GM18499 (cell line): ENCODE results near the gene SEL1L.
A peak's percentile ranks its signal among the peaks of the same experiment; 100 is the strongest.
"Not testable (repeated sequence)": the region's sequence is repeated elsewhere in the genome, so short reads cannot be mapped to it uniquely, and the experiment has no call there.

Experiments
- ATAC-seq: cut with Tn5 transposase; IDR thresholded peaks from one replicate; pipeline ENCODE4 v1.9.1; 2021; ENCODE audit warnings: moderate number of reproducible peaks; ENCODE audit not compliant: insufficient read depth, unreplicated experiment

Gene SEL1L

DNA sequence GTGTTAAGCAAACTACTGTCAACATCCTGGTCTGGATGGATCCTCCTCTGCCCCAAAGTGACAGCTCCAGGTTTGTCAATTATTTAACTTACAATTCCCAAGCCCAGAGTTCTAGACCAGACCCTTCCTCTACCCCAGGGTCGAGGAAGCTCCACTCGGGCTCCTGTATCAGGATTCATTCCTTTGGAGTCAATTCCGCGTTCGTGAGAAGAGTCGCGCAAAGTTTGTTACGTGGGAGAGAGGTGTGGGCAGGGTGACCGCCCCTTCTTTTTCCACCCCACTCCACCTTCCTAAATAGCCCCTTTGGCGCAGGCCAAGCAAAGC is 479 bp downstream of the SEL1L start:
- no peak for ATAC-seq

DNA sequence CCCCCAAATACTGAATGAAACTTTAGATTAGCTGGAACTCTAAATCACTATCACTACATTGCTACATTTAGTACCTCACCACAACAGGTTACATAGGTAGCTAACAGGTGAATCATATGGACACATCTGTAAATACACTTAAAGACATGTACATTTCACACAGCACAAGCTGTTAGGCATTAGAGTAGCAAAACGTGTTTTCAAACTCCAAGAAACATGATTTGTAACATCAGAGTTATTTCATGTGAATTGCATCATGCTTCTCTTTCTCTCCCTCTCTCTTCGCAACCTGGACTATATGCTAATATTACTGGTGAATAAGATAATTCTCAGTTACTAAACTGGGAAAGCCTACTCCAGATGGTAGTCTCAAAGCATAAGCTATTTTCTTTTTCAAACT is 4.3 kb downstream of the SEL1L start:
- ATAC-seq = no peak

DNA sequence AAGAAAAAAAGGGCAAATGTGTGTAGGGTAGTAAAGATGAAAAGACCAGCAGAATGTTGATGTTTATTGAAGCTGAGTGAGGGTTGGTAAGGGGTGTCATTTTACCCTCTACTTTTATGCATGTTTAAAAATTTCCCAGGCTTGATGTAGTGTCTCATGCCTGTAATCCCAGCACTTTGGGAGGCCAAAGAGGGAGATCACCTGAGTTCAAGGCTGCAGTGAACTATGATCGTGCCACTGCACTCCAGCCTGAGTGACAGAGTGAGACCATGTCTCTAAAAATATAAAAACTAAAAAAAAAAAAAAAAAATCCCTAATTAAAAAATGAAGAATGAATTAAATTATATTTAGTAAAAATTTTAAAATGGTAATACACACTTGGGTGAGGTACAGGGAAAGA is 8.5 kb downstream of the SEL1L start:
- no peak for ATAC-seq

DNA sequence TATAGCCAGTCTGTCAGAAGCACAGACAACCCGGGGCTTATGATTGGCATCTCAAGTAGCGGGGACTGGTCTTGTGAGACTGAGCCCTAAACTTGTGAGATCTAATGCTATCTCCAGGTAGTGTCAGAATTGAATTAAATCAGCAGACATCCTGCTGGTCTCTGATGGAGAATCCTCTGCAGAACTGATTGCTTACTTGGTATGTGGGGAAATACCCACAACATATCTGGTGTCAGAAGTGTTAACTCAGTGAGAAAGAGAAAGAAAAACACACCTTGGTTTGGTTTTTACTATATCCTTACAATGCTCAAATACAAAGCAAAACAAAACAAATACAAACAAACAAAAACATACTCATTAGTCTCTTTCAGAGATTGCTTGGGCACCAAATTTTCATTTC is 10.0 kb downstream of the SEL1L start:
- ATAC-seq = peak; percentile 63

DNA sequence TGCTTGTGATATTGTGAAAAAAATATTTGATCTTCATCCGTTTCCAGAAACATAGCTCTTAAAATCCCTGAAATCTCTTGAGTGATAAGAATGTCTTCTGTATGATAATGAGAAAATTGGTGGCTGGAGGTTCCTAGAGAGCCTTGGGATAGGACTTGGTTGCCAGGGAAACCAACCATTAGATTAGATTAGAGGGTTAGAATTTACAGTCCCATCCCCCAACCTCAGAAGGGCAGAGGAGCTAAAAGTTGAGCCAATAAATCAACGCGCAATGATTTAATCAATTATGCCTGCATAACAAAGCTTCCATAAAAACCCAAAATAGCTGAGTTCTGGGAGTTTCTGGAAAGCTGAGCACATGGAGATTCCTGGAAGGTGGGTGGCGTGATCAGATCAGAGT is 10.6 kb downstream of the SEL1L start:
- ATAC-seq = no peak

DNA sequence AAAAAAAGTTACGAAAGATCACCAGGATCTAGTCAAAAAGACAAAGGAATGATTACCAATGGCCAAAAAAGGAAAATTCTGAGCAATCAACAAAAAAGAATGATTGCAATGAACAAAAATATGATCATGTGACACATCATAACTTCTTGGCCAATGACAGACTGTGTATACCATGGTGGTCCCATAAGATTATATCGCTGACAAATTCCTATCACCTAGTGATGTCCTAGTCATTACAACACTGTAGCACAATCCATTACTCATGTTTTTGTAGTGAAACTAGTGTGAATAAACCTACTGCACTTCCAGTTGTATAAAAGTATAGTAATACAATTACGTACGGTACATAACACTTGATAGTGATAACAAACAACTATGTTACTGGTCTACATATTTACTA is 12.3 kb downstream of the SEL1L start:
- no peak for ATAC-seq

DNA sequence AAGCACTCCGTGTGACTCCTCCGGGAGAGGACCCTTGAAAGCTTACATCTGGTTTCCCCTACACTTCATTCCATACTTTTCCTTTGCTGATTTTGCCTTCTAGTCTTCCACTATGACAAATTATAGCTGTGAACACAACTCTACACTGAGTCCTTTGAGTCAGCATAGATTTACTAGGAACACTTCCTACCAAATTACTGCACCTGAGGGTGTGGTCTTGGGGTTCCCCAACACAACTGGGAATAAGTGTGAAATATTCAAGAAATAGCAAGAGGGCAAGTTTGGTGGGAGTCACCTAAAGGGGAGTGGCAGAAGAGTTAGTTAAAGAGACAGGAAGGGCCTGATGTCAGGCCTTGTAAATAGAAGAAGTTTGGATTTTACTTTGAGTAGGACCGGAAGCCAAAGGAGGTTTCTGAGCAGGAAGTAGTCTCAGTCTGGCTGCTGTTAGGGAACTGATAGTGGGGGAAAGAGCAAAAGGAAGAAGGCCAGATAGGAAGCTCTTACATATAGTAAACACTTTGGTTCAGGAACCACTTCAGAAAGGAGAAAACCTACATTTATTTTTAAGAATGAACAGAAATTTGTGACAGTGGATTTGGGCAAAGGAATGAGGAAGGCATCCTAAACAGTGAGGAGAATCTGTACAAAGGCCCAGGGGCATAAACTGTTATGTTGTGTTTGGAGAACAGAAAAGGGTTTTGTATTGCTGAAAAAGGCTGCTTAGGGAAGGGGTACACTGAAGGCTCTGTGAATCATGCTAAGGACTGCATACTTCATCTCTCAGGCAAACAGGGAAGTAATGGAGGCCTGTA is 14.2 kb downstream of the SEL1L start:
- peak; percentile 73 for ATAC-seq

DNA sequence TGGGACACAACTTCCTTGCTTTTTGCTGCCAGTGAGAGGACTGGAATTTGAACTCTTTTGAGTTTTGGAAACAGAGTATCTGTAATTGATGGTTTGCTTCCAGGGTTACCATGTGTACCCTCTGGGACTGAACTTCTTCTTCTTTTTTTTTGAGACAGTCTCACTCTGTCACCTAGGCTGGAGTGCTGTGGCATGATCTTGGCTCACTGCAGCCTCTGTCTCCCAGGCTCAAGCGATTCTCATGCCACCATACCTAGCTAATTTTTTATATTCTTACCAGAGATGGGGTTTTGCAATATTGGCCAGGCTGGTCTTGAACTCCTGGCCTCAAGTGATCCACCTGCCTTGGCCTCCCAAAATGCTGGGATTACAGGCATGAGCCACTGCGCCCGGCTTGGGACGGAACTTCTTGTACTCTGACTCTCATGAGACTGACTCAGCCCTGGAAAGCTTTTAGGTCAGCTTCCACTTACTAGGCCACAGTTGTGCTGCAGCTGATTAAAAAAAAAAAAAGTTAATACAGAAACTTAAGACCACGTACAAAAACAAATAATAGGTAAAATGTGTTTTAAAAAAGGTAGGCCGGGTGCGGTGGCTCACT is 15.8 kb downstream of the SEL1L start:
- ATAC-seq = no peak

DNA sequence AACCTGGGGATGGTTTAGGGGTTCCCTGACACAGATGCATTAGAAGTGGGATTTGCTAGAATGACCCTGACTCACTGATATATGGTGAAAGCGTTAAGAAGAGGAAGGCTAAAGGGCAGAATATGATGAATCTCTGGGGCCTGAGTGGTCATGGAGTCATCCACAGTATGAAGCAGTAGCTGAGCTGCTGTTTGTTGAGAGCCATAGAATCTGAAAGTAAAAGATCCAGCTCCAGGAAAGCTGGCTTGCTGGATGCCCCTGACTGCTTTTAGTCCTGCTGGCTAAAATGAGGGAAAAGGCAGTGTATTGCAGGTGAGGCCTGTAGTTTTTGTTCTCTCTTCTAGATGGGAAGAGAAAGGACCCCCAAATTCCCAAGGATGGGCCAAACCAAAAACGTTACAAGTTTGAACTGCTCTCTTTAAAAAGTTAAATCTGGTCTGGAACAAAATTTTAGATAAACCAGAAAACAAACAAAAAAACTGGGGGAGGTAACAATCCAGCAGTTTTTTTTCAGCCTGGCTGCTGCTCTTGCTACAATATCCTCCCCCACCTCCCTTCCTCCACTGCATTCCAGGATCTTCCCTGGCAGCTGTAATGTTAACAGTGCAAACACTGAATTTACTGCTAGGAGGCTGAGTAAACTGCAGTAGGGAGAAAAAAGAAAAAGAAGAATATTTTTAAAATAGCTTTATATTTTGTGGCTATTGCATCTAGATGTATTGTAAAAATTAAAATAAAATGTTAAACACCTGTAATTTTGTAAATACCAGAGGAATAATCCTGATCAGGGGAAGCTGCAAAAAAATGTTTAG is 16.5 kb downstream of the SEL1L start:
- ATAC-seq = no peak

DNA sequence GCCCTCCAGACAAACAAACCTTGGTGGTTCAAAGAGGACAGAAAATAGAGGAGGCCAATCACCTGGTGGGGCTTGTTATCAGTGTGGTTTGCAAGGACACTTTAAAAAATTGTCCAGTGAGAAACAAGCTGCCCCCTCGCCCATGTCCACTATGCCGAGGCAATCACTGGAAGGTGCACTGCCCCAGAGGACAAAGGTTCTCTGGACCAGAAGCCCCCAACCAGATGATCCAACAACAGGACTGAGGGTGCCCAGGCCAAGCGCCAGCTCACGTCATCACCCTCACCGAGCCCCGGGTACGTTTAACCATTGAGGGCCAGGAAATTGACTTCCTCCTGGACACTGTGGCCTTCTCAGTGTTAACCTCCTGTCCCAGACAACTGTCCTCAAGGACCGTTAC is 17.7 kb downstream of the SEL1L start:
- ATAC-seq = not testable (repeated sequence)

DNA sequence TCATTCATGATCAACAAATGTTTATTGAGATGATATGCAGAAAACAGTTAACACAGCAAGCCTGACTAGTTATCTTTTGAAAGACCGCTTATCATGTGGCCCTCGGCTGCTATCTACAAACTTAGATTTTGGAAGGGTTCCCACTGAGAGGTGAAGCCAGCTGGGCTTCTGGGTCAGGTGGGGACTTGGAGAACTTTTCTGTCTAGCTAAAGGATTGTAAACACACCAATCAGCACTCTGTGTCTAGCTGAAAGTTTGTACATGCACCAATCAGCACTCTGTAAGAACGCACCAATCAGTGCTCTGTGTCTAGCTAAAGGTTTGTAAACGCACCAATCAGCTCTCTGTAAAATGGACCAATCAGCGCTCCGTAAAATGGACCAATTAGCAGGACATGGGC is 20.8 kb downstream of the SEL1L start:
- not testable (repeated sequence) for ATAC-seq

DNA sequence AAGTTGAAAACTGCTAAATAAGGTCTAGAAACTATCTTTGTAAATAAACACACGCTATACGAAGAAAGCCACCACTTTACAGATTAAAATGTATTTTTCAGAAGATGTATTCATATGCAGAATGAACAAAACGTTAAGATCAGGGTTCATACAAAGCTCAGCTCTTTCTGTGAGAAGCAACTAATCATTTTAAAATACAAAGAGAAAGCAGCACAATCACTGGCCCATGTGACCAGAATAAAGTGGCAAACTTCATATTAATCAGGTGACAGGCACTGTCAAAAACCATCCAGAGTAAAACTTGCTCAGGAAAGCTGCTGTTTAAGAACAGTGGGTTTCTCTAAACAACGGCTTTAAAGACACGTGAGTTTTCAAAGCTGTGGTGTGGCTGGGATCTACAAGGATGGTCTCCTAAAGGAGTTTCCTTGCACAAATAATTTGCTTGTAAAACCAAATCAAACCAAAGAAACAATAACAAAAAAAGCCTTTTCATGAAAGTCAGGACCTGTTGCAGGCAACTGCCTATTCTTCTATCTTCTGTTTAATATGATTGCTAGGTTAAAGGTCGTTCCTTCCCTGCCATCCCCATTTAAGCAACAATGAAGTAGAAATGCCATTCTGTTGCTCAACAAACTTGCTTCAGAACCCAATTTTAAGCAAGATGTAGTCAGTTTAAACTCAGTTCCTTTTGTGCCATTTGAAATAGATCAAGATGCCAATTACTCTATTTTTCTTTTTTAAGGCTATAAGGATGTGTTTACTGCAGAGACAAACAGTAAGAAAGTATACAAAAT is 22.3 kb downstream of the SEL1L start:
- no peak for ATAC-seq

DNA sequence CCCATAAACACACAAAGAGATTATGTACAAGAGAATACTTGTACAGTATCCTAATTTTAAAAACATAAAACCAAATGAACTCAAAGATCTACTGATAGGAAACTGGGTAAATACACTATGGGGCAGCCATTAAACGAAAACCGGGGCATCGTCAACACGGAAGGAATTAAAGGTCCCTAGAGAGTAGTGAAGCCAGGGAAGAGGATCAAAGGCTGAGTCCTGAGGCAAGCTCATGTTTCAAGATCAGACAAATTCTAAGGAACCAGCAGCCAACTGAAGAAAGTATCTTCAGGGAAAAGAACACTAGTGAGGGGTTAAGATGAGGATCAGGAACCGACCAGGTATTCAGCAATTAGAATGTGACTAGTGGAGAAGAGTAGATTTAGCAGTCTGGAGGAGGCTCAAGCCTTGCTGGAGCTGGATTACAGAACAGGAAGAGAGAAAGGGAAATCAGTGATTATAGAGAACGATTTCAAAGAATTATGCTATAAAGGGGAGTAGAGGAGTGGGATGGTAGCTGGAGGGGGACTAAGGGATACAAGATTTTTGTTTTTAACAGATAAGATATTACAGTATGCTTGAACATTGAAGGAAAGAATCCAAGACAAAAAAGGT is 23.7 kb downstream of the SEL1L start:
- ATAC-seq = no peak

DNA sequence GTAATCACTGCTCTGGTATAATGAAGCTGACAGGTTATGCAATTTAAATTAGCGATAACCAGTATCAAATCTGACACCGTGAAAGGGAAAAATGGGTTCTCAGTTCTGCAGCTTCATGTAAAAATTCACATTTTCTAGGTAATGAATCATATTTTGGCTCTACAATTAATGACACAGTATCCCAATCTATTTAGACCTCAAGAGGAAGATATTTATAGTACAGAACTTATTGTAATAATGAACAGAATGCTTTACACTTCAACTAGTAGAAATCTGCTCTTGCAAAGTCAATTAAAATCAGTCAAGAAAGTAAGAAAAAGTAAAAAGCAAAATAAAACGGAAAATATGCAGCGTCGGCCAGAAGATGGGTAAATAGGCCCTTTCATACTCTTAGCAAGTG is 24.3 kb downstream of the SEL1L start:
- no peak for ATAC-seq

DNA sequence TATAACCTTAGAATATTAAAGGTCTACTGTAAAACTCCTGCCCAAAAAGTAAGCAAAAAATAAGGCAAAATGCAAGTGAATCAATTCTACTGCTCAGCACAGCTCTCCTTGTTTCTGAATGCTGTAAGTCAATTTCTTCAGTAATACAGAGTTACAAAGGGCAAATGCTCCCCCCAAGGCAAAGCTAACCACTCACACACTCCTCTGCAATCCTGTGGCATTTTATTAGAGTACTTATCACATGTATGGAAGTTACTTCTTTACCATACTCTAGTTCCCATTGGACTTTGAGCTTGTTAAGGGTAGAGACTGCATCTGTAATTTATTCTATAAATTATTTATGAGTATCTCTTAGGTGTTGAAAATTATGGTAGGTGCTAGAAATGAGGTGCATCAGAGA is 27.2 kb downstream of the SEL1L start:
- ATAC-seq = no peak

DNA sequence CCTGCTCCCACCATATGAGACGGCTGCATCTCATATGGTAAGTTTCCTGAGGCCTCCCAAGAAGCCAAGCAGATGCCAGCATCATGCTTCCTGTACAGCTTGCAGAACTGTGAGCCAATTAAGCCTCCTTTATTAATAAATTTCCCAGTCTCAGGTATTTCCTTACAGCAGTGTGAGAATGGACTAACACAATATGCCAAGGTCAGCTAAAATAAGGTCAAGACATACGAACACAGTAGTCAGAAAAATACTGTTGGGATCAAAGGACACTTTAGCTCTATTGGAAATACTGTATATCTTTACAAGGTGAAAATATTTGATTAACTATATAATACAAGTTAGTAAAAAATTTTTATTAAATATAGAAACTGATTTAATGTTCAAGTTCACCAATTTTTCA is 28.8 kb downstream of the SEL1L start:
- no peak for ATAC-seq

DNA sequence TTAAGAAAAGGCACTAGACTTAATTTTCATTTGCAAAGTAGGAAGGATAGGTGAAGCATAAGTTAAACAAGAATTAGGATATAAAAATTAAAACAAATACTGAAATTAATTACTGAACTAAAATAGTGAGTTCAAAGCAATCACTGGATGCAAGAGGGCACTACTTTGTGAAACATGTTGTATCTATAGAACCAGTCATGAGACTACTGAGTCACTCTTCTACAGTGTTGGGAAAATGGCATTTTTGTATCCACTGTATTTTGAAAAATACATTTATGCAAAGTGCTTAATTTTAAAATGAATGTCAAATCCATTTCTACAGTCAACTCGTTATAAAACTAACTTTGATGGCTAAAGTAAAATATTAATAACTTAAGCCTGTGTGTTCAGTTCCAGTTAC is 47.9 kb downstream of the SEL1L start:
- ATAC-seq = no peak

DNA sequence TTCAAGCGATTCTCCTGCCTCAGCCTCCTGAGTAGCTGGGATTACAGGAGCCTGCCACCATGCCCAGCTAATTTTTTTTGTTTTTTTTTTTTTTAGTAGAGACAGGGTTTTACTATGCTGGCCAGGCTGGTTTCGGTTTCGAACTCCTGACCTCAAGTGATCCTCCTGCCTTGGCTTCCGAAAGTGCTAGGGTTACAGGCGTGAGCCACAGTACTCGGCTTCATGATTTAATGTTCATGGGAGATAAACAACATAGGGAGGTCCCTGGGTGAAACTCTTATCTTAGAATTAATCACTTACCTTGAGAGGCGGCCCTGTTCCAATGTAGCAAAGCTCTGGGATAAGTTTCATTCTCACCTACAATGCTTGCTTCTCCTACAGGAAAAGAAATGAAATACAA is 48.3 kb downstream of the SEL1L start:
- no peak for ATAC-seq

DNA sequence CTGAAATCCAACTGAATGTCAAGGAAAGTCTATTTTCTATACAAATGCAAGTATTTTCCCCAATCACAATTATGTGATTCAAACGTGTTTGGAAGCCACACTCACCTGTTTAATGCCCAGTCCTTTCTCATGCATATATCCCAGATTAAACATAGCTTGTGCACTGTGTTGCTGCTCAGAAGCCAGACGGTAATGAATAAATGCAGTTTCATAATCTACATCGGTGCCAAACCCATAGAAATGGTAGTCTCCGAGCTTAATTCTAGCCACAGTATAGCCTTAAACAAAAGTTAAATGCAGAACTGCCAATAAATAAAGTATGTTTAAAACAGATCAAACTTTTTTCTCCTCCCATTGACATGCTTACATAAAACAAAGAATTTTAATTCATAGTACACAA is 49.5 kb downstream of the SEL1L start:
- ATAC-seq = no peak

DNA sequence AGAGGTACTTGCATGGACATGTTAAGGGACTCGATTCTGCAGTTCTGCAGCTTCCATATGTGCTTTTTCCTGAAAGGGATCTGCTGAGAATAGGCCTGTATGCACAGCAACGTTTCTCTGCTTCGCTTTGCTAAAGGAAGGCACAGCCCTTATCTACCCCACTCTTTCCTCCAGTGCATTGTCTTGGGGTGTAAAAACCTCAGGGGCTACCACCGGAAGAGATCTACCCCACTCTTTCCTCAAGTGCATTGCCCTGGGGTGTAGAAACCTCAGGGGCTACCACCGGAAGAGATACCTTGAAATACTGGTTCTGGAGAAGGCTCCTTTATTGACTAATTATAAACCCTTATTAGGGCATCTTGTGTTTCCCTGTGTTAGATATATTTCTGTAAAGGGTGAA is 52.9 kb downstream of the SEL1L start:
- no peak for ATAC-seq
